ENCODE results near the gene EIF4E2.

Gene EIF4E2

DNA sequence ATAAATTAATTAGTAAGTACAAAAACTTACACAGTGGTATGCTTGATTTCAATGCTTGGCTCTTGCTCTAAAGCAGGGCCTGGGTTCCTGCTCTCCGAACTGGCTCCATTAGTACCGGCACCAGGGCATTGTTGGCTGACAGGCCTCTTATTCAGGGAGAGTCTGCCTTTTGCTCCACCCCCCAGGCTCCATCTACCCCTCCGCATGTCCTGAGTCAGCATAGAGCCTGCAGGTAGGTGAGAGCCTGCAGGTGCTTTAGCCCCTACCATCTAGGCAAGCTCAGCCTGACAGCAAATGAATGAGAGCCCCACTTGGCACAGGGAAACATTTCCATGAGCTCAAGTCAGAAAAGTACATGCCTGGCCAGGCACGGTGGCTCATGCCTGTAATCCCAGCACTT, 47.8 kb downstream of the EIF4E2 start:
- H3K4me3 ChIP-seq (ENCODE audit: low read length) = no peak overlapping the region
- TF ChIP-seq CTCF (conservative IDR thresholded peaks at IDR 0.05; ENCODE audit: low read length) = no peak
- no peak for DNase-seq (ENCODE audit: low read depth)

DNA sequence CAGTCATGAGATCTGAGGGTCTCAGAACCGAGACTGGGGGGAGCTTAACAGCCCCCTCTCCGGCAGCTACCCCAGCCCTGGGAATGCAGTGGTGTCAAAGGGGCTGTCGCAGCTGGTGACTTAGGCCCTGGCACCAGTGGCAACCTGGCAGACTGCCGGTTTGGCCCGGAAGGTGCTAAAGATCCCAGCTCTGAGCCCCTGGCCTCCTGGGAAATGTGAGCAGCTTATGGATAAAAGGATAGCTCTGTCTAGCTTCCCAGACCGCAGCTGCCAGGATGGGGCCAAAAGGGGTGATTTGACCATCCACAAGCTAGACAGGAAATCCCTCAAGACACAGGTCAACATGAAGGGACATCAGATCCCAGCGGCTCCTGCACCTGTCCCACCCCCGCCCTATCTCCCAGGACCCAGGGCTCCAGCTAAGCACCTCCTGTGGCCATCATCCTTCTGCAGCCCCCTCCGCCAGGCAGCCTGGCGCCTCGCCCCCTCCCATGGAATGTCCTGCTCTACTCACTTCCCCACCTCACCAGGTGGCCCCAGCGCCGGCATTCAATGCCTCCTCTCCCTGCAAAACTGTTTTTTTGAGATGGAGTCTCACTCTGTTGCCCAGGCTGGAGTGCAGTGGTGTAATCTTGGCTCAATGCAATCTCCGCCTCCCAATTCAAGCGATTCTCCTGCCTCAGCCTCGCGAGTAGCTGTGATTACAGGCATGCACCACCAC, 49.7 kb downstream of the EIF4E2 start:
- no peak for DNase-seq (ENCODE audit: low read depth)
- no peak overlapping the region for H3K4me3 ChIP-seq (ENCODE audit: low read length)
- TF ChIP-seq CTCF (conservative IDR thresholded peaks at IDR 0.05; ENCODE audit: low read length) = no peak

GRCh38 chr2:232603283-232603682, 52.8 kb downstream of the EIF4E2 start:
- H3K4me3 ChIP-seq (ENCODE audit: low read length) = no peak overlapping the region
- TF ChIP-seq CTCF (conservative IDR thresholded peaks at IDR 0.05; ENCODE audit: low read length) = no peak
- no peak for DNase-seq (ENCODE audit: low read depth)

DNA sequence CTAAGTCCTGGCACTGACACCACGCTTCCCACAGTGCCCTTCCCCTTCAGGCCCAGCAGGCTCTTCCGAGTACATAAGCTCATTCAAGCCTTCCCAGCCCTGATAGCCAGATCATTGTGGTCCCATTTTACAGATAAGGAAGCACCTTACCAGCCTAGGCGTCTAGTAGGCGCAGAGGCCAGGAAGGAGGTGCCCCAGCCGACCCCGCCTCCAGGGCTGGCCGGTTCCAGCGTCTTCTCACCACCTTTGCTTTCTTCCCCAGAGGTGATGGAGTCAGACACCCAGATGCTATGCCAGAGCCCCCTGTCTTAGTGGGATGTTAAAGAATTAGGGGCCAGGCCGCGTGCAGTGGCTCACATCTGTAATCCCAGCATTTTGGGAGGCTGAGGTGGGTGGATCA, 54.0 kb downstream of the EIF4E2 start:
- DNase-seq (ENCODE audit: low read depth) = no peak
- no peak overlapping the region for H3K4me3 ChIP-seq (ENCODE audit: low read length)
- no peak for TF ChIP-seq CTCF (conservative IDR thresholded peaks at IDR 0.05; ENCODE audit: low read length)

GRCh38 chr2:232607011-232607410, 56.5 kb downstream of the EIF4E2 start:
- no peak overlapping the region for H3K4me3 ChIP-seq (ENCODE audit: low read length)
- TF ChIP-seq CTCF (conservative IDR thresholded peaks at IDR 0.05; ENCODE audit: low read length) = no peak
- DNase-seq (ENCODE audit: low read depth) = no peak

GRCh38 chr2:232609607-232610006, 59.1 kb downstream of the EIF4E2 start:
- no peak overlapping the region for H3K4me3 ChIP-seq (ENCODE audit: low read length)
- no peak for DNase-seq (ENCODE audit: low read depth)
- TF ChIP-seq CTCF (conservative IDR thresholded peaks at IDR 0.05; ENCODE audit: low read length) = no peak

DNA sequence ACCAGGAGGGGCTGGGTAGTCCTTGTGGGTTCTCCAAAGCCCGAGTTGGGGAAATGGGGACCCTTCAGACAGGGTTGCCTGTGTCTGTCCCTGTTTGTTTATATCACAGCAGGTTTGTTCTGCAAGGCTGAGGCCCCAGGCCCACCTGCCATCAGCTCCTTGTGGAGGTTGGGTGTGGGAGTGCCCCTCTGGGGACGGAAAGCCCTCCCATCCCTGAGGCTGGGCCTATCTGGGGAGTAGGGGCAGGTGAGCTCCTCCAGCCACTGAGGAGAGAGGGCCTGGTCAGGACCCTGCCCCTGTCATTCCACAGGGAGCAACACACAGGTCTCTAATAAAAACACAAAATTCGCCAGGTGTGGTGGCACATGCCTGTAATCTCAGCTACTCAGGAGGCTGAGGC, 59.6 kb downstream of the EIF4E2 start:
- TF ChIP-seq CTCF (conservative IDR thresholded peaks at IDR 0.05; ENCODE audit: low read length) = no peak
- no peak overlapping the region for H3K4me3 ChIP-seq (ENCODE audit: low read length)
- DNase-seq (ENCODE audit: low read depth) = no peak
